ENCODE measurements around the gene ETS1.

DNA sequence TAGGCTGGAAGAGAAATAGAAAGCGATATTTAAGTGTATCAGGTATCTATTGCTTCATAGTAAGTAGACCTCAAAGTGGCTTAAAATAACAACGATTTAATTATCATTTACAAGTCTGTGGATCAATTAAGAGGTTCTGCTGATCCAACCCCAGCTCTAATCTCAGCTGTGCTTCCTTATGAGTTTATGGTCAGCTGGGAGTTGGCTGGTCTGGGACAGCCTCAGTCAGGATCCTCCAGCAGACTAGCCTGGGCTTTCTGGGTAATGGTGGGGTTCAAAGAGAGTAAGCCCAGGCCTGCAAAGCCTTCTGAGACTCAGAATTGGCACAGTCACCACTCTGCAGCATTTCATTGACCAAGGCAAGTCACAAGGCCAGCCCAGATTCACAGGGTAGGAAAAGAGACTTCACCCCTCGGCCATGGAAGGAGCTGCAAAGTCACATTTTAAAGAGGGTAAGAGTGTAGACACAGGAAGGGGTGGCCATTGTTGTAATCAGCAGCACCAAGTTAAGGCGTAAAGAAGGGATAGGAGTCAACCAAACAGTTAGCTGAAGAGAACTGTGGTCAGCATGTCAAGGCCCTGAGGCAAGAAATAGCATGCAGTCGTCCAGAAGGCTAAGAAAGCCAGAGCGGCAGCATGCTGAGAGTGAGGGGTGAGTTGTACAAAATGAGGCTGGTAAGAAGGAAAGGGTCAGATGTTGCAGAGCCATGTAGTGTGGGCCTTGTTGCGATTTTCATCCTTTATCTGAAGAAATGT lies 168.2 kb downstream of the ETS1 start:
- no peak for TF ChIP-seq POLR2AphosphoS5 (IDR thresholded peaks at IDR 0.05; ENCODE audit: low read depth, low read length)
- no peak for TF ChIP-seq TAF1 (IDR thresholded peaks at IDR 0.05; ENCODE audit: borderline replicate concordance, insufficient read depth, low read length)
- TF ChIP-seq SIN3A (IDR thresholded peaks at IDR 0.05; ENCODE audit: borderline replicate concordance, insufficient read depth, low read length), result no peak
- no peak for TF ChIP-seq FOXP2 (optimal IDR thresholded peaks at IDR 0.05; ENCODE audit: borderline replicate concordance, extremely low read depth, extremely low read length, insufficient read depth)
